Measurements from ENCODE around the gene MIS12.

- TF ChIP-seq POLR2A (IDR thresholded peaks at IDR 0.05; ENCODE audit: insufficient read depth in 1 of 2, low read depth in 2 of 2, low read length in 2 of 2) (no peak), RAD21 (CRISPR knock-in tag; IDR thresholded peaks at IDR 0.05) (no peak), RFX5 (IDR thresholded peaks at IDR 0.05; ENCODE audit: low read depth, low read length) (no peak), PRDM10 (CRISPR knock-in tag; IDR thresholded peaks at IDR 0.05; ENCODE audit: low read depth) (no peak), ZNF503 (CRISPR knock-in tag; IDR thresholded peaks at IDR 0.05) (no peak), CC2D1A (CRISPR knock-in tag; IDR thresholded peaks at IDR 0.05) (no peak), PTBP1 (IDR thresholded peaks at IDR 0.05; ENCODE audit: low read depth, low read length, poor library complexity, severe bottlenecking) (no peak)
Observed at GRCh38 chr17:5481451-5481850, 4.9 kb upstream of the MIS12 start.

All from HepG2 (cell line).